ENCODE results near the gene NSF. TPM values are rescaled to one million over a fixed set of nuclear protein-coding genes. Genes with fewer than 3 reads are reported as not detected.
"Not testable (repeated sequence)": the region's sequence is repeated elsewhere in the genome, so short reads cannot be mapped to it uniquely, and the experiment has no call there.

The NSF gene
- total RNA-seq, 1 donor from 2014 or later = 57.0 TPM

- H3K4me1 Mint-ChIP-seq (ENCODE audit: low read depth, unreplicated experiment); DNase-seq; H3K36me3 Mint-ChIP-seq (ENCODE audit: unreplicated experiment); H3K9me3 Mint-ChIP-seq (ENCODE audit: unreplicated experiment); H3K4me3 Mint-ChIP-seq (ENCODE audit: unreplicated experiment); H3K27ac Mint-ChIP-seq (ENCODE audit: unreplicated experiment); H3K27me3 Mint-ChIP-seq (ENCODE audit: unreplicated experiment): not testable (repeated sequence)
These were observed 51.6 kb downstream of the NSF start for GRCh38 chr17:46641861-46642656.

- not testable (repeated sequence) for H3K9me3 Mint-ChIP-seq (ENCODE audit: unreplicated experiment); H3K4me1 Mint-ChIP-seq (ENCODE audit: low read depth, unreplicated experiment); DNase-seq; H3K27ac Mint-ChIP-seq (ENCODE audit: unreplicated experiment); H3K4me3 Mint-ChIP-seq (ENCODE audit: unreplicated experiment); H3K36me3 Mint-ChIP-seq (ENCODE audit: unreplicated experiment); H3K27me3 Mint-ChIP-seq (ENCODE audit: unreplicated experiment)
These were observed 56.8 kb downstream of the NSF start for GRCh38 chr17:46647251-46647650.

GRCh38 chr17:46647688-46648278 lies 57.3 kb downstream of the NSF start:
- not testable (repeated sequence) for H3K27ac Mint-ChIP-seq (ENCODE audit: unreplicated experiment); H3K27me3 Mint-ChIP-seq (ENCODE audit: unreplicated experiment); DNase-seq; H3K36me3 Mint-ChIP-seq (ENCODE audit: unreplicated experiment); H3K9me3 Mint-ChIP-seq (ENCODE audit: unreplicated experiment); H3K4me3 Mint-ChIP-seq (ENCODE audit: unreplicated experiment); H3K4me1 Mint-ChIP-seq (ENCODE audit: low read depth, unreplicated experiment)

- H3K27ac Mint-ChIP-seq (ENCODE audit: unreplicated experiment); H3K9me3 Mint-ChIP-seq (ENCODE audit: unreplicated experiment); H3K27me3 Mint-ChIP-seq (ENCODE audit: unreplicated experiment); H3K4me1 Mint-ChIP-seq (ENCODE audit: low read depth, unreplicated experiment); DNase-seq; H3K4me3 Mint-ChIP-seq (ENCODE audit: unreplicated experiment); H3K36me3 Mint-ChIP-seq (ENCODE audit: unreplicated experiment): not testable (repeated sequence)
These were observed 58.8 kb downstream of the NSF start for GRCh38 chr17:46649246-46649645.

- H3K27me3 Mint-ChIP-seq (ENCODE audit: unreplicated experiment); H3K4me1 Mint-ChIP-seq (ENCODE audit: low read depth, unreplicated experiment); H3K9me3 Mint-ChIP-seq (ENCODE audit: unreplicated experiment); H3K4me3 Mint-ChIP-seq (ENCODE audit: unreplicated experiment); DNase-seq; H3K36me3 Mint-ChIP-seq (ENCODE audit: unreplicated experiment); H3K27ac Mint-ChIP-seq (ENCODE audit: unreplicated experiment): not testable (repeated sequence)
These were observed 61.7 kb downstream of the NSF start for GRCh38 chr17:46652024-46652643.

GRCh38 chr17:46658235-46658634 lies 67.8 kb downstream of the NSF start:
- not testable (repeated sequence) for DNase-seq; H3K4me3 Mint-ChIP-seq (ENCODE audit: unreplicated experiment); H3K4me1 Mint-ChIP-seq (ENCODE audit: low read depth, unreplicated experiment); H3K36me3 Mint-ChIP-seq (ENCODE audit: unreplicated experiment); H3K27me3 Mint-ChIP-seq (ENCODE audit: unreplicated experiment); H3K27ac Mint-ChIP-seq (ENCODE audit: unreplicated experiment); H3K9me3 Mint-ChIP-seq (ENCODE audit: unreplicated experiment)

GRCh38 chr17:46659702-46660101 lies 69.2 kb downstream of the NSF start:
- H3K4me3 Mint-ChIP-seq (ENCODE audit: unreplicated experiment); H3K4me1 Mint-ChIP-seq (ENCODE audit: low read depth, unreplicated experiment); H3K9me3 Mint-ChIP-seq (ENCODE audit: unreplicated experiment); DNase-seq; H3K27ac Mint-ChIP-seq (ENCODE audit: unreplicated experiment); H3K27me3 Mint-ChIP-seq (ENCODE audit: unreplicated experiment); H3K36me3 Mint-ChIP-seq (ENCODE audit: unreplicated experiment): not testable (repeated sequence)

GRCh38 chr17:46663123-46663522 lies 72.7 kb downstream of the NSF start:
- H3K27ac Mint-ChIP-seq (ENCODE audit: unreplicated experiment); DNase-seq; H3K4me3 Mint-ChIP-seq (ENCODE audit: unreplicated experiment); H3K9me3 Mint-ChIP-seq (ENCODE audit: unreplicated experiment); H3K27me3 Mint-ChIP-seq (ENCODE audit: unreplicated experiment); H3K4me1 Mint-ChIP-seq (ENCODE audit: low read depth, unreplicated experiment); H3K36me3 Mint-ChIP-seq (ENCODE audit: unreplicated experiment): not testable (repeated sequence)

GRCh38 chr17:46663552-46663951 lies 73.1 kb downstream of the NSF start:
- not testable (repeated sequence) for H3K4me1 Mint-ChIP-seq (ENCODE audit: low read depth, unreplicated experiment); H3K27me3 Mint-ChIP-seq (ENCODE audit: unreplicated experiment); H3K27ac Mint-ChIP-seq (ENCODE audit: unreplicated experiment); H3K36me3 Mint-ChIP-seq (ENCODE audit: unreplicated experiment); H3K4me3 Mint-ChIP-seq (ENCODE audit: unreplicated experiment); DNase-seq; H3K9me3 Mint-ChIP-seq (ENCODE audit: unreplicated experiment)

- DNase-seq; H3K4me1 Mint-ChIP-seq (ENCODE audit: low read depth, unreplicated experiment); H3K4me3 Mint-ChIP-seq (ENCODE audit: unreplicated experiment); H3K9me3 Mint-ChIP-seq (ENCODE audit: unreplicated experiment); H3K27me3 Mint-ChIP-seq (ENCODE audit: unreplicated experiment); H3K36me3 Mint-ChIP-seq (ENCODE audit: unreplicated experiment); H3K27ac Mint-ChIP-seq (ENCODE audit: unreplicated experiment): not testable (repeated sequence)
These were observed 75.5 kb downstream of the NSF start for GRCh38 chr17:46665969-46666368.

- H3K27me3 Mint-ChIP-seq (ENCODE audit: unreplicated experiment); H3K27ac Mint-ChIP-seq (ENCODE audit: unreplicated experiment); H3K4me3 Mint-ChIP-seq (ENCODE audit: unreplicated experiment); H3K4me1 Mint-ChIP-seq (ENCODE audit: low read depth, unreplicated experiment); H3K36me3 Mint-ChIP-seq (ENCODE audit: unreplicated experiment); H3K9me3 Mint-ChIP-seq (ENCODE audit: unreplicated experiment); DNase-seq: not testable (repeated sequence)
These were observed 80.3 kb downstream of the NSF start for GRCh38 chr17:46670789-46671188.

- H3K27ac Mint-ChIP-seq (ENCODE audit: unreplicated experiment); H3K27me3 Mint-ChIP-seq (ENCODE audit: unreplicated experiment); DNase-seq; H3K4me3 Mint-ChIP-seq (ENCODE audit: unreplicated experiment); H3K36me3 Mint-ChIP-seq (ENCODE audit: unreplicated experiment); H3K4me1 Mint-ChIP-seq (ENCODE audit: low read depth, unreplicated experiment); H3K9me3 Mint-ChIP-seq (ENCODE audit: unreplicated experiment): not testable (repeated sequence)
These were observed 82.3 kb downstream of the NSF start for GRCh38 chr17:46672777-46673176.

Data from glutamatergic neuron (in vitro differentiated cells).